HG03103 (cell line): ENCODE data around the gene AGMO.
"Not testable (repeated sequence)": the region's sequence is repeated elsewhere in the genome, so short reads cannot be mapped to it uniquely, and the experiment has no call there.

ENCODE experiments used
- ATAC-seq: cut with Tn5 transposase; IDR thresholded peaks from one replicate; pipeline ENCODE4 v1.9.1; 2021; ENCODE audit warnings: low read depth; ENCODE audit not compliant: unreplicated experiment

AGMO gene

DNA sequence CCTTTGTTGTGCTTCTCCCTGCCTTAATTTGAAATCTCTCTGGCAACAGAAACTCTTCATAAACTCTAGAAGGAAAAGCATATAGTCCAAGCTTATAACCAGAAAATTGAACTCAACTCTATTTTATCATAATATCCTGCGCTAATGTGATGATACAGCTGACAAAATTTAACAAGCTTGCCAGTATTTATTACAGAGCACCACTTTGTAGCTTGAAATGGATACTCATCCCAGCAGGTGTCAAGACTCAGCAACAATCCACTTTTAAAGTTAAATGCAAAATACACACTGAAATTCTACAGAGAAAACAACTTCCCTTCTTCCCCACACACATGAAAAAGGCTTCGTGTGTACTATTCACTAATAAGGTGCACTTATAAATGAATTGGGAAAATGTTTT is 228.9 kb downstream of the AGMO start:
- ATAC-seq = no peak

DNA sequence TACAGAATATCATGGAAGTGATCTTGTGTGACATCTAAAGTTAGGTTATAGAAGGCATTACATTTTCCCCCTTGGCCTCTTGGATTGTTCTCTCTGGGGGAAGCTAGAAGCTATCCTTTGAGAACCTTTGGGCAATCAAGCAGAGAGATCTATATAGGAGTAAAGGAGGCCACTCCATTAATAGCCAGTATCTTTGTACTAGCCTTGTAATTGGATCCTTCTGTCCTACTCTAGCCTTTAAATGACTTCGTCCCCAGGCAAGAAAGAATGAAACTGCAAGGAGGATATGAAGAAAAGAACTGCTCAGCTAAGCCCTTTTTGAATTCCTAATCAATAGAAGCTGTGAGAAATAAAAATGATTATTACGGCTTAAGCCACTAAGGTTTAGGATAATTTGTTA is 230.9 kb downstream of the AGMO start:
- no peak for ATAC-seq

DNA sequence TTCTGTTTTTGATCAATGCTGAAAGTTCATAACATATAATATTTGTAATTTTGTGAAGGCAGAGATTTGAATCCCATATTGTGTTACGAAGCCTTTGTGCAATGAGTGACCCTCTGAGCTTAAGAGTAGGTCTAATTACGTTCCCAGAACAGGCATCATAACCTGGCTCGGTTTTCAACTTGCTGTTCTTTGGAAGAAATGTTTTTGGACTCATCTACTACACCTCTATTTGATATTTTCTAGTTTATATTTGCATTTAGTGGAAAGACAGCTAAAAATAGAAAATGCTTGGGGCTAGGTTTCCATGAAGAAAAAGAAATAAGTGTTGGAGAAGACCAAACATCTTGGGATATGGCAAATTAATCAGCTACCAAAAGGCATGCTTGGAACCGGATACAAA is 234.8 kb downstream of the AGMO start:
- ATAC-seq = no peak

DNA sequence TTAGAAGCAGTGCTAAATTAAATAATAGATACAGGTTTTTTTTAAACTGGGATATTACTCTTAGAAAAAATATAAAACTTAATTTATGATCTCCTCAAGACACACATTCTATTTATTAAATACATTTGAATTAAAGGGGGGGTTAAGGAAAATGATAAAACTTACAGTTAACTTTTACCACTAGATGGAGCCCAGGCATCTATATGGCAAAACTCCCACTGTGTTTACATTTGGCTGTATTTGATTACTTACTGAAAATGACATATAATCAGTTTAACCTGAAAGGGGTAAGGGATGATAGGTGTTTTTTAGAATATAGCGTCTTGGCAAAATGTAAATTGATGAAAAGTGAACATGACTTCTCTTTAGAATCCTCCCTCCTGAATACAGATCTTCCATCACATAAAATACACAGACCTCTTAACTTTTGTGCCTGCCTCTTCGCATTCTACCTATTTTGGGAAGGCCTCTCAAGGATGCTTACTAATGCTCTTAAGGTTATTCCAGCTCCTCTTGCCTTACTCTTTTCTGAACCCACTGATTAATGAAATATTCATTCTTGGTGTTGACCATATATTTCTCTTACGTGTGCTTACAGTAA is 235.7 kb downstream of the AGMO start:
- no peak for ATAC-seq

DNA sequence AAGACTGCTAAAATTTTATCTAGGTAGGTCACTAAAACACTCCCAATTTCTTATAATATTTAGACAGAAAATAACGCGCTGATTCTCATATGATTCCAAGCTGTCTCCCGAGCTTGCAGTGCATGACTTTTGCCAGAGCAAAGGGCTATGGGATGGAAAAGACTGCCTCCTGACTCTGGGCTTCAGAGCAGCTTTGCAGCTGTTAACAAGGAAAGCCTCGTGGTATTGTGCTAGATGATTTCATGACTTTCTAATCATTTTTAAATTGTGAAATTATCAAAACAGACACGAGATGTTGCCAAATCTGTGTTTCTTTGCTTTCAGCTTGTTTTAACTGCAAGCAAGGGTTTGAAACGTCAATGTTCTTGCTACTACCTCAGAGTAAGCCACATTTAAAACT is 238.3 kb downstream of the AGMO start:
- no peak for ATAC-seq

DNA sequence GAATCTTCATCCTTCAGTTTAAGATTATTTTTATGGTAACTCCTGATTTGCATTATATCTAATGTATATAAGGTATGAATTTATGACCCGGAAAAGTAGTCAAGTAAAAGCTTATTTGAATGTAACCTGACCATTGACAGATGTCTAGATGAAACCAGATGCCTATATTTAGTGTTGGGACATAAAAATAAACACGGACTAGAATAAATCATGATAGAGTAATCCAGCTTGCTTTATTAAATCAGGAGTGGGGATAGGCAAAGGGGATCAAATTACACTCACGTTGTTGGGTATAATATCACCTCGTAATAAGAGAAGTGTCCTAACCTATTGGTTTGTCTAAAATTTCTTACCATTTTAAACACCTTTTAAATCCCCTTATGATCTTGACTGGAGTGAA is 244.6 kb downstream of the AGMO start:
- no peak for ATAC-seq

DNA sequence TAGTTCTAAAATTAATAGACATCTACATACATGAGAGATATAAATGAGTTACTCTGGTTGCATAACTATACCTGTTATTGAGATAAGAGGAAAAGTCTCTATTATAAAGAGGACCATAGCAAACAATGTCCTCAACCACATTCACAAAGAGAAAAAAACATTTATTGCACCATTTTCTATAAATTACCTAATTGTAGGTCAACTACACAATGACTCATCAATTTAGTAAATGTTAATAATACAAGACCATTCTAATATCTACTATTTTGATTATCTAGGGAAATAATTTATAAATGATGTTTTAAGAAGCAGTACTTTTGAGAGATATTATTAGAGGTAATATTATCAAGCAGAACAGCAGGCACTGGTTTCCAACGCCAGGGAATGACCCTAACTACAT is 246.1 kb downstream of the AGMO start:
- ATAC-seq = no peak

DNA sequence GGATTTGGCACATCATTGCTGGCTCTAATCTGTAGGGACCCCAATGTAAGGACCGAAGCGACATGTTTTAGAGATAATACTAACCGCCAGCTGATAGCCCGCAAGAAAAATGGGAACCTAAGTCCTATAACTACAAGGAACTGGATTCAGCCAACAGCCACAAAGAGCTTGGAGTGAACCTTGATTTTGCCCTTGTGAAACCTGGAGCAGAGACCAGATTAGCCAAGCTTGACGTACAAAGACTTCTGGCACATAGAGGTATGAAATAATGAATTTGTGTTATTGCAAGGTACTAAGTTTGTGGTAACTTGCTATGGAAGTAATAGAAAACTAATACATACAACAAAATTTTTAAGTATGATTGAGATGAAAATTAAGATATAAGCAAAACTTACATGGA is 246.9 kb downstream of the AGMO start:
- no peak for ATAC-seq

DNA sequence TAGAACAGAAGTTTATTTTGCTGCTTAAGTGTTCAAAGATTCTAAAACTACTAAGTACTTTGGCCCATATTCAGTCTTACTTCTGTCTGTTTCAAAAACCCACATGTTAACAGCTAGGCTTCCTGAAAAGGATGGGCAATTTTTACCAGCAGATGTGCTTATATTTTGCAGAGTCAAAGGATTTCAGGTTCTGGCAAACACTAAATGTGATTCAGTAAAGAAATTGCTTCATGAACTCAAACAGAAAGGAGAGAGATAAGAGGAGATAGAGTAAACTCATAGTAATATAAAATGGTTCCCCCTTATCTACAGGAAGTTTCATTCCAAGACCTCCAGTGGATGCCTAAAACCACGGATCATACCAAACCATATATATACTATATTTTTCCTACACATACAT is 248.5 kb downstream of the AGMO start:
- no peak for ATAC-seq

DNA sequence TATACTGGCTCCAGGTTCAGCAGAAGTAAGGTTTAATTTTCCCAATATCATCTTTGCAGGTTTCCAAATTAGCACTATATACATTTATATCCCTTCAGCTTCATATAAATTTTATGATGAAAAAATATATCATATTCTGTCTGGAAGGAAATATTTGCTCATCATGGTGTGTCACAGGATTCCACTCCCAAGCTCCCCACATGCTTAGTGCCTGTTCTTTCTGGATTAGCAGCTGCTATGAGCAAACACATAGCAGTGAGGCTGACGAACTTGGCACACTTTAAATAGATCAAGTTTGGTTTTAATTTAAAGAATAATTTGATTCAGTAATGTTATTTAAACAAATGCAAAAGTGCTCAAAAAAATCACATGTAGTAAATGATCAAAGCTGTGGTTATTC is 251.9 kb downstream of the AGMO start:
- ATAC-seq = no peak

DNA sequence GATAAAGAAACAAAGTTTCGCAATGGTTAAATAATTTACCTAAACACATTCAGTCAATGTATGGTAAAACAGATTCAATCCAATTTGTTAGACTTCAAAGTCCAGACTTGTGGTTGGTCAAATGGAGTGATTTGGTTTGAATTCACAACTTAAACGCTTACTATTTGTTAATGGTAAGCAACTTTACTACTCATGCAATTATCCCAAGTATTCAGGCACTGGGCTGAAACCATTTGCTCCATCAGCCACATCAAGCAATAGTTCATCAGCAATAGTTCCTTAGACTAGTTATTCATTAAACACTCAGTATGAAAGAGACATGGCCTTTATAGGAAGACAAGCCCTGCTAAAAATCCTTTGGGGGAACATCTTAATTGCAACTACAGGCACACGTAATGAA is 253.0 kb downstream of the AGMO start:
- no peak for ATAC-seq

DNA sequence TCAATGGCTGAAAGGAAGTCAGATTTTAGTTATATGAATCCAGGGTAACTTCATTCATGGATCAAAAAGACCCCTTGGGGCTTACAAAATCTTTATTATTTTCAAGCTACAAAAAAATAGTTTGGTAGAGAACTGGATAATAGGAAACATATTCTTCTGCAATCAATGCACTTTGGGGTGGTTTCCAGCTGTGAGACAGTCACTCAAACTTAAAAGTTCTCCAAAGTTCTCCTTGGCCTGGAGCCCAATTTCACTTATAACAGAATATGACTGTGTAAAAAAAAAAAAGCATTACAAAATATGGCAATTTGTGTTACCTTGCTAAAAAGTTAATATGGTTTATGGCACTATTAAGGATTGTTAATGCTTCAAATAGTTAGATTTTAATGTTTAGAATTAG is 255.5 kb downstream of the AGMO start:
- no peak for ATAC-seq

DNA sequence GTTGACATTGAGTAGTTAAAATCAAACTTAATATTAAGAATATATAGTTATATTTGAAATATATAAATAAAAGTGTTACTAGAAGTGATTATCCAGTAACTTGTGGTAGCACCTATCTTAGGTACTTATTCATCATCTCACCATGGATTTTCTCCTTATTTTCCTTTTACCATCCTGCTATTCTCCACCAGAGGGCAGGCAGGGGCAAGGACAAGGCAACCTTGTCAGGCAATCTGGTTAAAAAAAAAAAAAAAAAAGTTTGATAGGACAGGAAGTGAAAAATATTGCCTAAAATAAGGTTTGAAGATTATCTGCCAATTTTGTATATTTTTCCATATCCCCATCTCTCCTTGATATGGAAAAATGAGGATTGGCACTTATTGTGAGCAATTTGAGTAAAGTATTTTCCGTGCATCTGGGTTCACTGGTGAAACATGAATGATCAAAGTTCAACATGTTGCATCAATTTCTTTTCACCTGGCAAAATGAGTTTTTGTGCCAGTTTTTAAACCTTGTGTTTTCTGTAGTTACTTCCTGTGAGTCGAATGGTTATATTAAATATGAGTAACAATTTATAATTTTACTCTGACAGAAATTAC is 256.7 kb downstream of the AGMO start:
- peak; percentile 85 for ATAC-seq

DNA sequence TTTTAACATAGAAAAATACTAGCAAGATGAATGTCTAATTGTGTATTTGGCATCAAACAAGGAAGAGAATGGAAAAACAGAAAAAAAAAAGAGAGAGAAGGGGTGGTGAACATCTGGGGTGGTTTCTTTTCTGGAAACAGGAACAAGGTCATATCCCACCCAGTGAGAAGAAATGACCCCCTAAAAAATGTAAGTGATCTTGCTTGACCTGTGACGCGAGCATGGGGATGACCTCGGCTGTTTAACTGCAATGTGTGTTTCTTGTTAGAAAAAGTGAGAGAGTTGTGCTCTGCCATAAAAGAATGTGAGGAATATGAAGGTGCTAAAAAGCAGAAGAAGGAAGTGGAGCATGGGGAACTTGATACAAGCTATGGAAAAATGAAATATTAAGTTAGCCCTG is 258.5 kb downstream of the AGMO start:
- no peak for ATAC-seq

DNA sequence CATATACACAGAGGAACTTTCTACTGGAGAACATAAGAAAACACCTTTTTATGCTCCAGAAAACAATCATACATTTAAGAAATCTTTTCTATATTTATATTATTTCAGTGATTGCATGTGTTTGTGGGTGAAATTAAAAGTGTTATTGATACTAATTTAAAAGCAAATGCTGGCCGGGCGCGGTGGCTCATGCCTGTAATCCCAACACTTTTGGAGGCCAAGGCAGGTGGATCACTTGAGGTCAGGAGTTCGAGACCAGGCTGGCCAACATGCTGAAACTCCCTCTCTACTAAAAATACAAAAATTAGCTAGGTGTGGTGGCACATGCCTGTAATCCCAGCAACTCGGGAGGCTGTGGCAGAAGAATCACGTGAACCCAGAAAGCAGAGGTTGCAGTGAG is 260.8 kb downstream of the AGMO start:
- not testable (repeated sequence) for ATAC-seq

DNA sequence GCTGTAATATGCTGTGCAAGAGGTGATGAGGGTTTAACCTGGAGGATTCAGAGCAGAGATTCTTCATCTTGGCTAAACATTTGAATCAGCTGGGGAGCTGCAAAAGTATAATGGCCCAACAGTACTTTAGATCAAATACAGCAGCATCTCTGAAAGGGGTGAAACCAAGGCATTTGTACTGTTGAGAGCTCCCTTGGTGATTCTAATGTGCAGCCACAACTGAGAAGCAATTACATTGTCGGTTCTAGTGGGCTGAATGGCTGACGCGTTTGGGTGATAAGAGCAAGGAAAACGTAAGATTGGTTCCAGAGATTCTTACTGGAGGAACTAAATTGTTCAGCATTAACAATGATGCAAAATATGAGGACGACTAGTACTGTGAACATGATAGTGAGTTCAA is 269.7 kb downstream of the AGMO start:
- ATAC-seq = no peak

DNA sequence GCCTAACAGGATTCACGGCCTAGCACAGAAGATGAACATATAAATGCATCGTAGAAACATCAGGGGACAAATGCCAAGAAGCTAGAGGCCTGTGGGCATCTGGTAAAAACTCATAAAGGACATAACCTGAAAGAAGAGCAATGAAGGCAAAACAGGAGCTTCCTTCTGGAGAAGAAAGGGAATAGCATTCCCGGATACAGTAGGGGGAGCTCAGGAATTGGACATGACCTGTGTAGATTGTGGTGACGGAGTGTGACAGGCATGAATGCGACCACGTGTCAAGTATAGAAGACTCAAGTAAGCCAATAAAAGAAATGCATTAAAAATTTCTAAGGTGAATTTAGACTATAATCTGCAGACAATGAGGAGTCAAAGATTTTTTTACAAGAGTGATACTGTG is 270.1 kb downstream of the AGMO start:
- no peak for ATAC-seq

DNA sequence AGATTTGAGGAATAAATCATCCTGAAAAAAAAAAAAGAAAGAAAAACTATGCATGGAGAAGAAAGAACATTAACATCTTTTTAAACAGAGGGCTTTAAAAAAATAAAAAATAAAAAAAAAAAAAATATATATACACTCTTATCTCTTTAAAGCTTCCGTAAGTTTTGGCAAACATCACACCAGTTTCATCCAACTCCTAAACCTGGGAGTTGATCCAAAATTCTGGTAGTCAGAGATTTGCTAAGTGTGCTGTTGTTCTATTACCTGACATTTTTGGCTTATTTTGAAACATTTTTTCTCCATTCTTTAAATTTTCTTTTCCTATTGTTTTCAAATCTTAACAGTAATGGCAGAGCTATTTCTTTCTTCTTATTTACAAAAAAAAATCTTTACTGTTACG is 273.1 kb downstream of the AGMO start:
- ATAC-seq = no peak

DNA sequence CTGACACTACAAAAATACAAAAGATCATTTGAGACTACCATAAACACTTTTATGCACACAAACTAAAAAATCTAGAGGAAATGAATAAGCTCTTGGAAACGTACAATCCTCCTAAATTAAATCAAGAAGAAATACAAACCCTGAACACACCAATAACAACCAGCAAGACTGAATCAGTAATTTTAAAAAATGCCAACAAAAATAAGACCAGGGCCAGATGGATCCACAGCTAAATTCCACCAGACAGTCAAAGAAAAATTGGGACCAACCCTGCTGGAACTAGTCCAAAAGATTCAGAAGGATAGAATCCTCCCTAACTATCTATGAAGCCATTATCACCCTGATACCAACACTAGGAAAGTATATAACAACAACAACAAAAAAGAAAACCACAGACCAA is 277.4 kb downstream of the AGMO start:
- ATAC-seq = no peak

DNA sequence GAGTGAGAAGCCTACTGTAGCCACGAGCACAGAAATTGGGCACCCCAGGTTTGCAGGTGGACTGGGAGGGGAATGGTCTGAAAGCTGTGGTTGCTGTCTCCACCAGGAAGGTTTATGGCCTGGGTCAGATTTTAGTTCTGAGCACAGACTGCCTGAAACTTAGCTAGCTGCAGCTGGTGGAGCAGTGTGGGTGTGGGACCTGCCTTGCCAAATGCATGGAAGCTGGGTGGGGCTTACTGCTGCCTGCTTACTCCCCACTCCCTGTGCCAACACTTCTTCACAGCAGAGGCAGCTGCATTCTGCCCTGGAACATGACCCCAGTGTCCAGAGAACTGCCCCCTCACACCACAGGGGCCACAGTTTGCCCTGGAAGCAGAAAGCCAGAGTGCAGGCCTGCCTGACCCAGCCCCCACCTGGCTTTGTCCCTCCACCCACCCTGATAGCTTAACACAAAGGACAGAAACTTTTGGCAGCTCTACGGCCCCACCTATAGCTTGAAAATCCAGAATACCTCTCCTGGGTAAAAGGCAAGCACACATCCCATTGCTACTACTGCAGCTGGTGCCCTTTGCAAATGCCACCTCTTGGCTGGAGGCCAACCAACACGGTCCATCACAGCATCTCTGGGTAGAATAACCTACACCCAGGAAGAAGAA is 281.6 kb downstream of the AGMO start:
- ATAC-seq = no peak

DNA sequence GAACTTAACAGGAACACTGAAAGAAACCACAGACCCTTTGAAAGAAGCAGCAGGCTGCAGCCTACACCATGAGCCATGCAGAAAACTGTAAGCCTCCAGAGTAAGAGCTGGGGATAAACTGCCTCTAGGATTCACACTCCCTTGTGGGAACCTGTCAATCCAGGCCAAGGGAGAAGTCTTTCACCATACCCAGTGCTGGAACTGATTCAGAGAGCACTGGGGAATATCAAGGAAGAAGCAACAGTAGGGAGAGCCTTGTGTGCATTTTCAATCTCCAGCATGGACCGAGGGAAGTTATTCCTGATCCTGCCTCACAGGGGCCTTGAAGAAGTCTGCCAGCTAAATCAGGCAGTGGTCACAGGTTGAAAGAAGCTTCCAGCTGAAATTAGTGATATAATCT is 282.2 kb downstream of the AGMO start:
- no peak for ATAC-seq

DNA sequence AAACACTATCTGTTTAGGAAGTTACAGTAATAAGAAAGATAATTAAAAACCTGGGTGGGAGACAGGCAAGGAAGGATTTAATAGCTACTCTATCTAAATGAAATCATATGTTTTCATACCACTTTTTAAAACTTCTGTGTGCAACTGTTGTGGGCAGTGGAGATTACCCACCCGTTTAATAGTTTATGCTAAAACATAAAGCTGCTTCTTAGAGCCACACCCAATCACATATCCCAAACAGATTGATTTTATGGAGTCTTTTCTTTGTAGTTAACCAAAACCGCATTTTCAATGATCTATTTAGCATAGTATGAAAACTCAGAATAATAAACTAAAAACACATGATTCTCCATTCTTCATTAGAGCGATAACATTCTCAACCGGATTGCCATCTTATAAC is 304.1 kb downstream of the AGMO start:
- ATAC-seq = no peak
